HEK293 (cell line): ENCODE data around the gene VWA5B1.

Experiments
- CTCF ChIA-PET: fragments of 350-600 bp; formaldehyde crosslinking; extraction: SDS; loops from one replicate; lab custom pipeline; 2021; ENCODE audit warnings: antibody characterized with exemption; lab: Yijun Ruan, JAX
- POLR2A ChIA-PET: fragments of 300-600 bp; formaldehyde crosslinking; extraction: SDS; loops from one replicate; lab custom pipeline; 2020; ENCODE audit warnings: antibody characterized with exemption, inconsistent platforms; lab: Yijun Ruan, JAX
- H3K27ac ChIP-seq: fragments of 200-500 bp; sonication (Bioruptor generic); 2 replicates; pipeline ENCODE4 v1.5.1; 2014; ENCODE audit warnings: low read depth, low read length, control low read depth, inconsistent platforms; ENCODE audit errors: extremely low read depth
- H3K36me3 ChIP-seq, 2 experiments: fragments of 200-500 bp in 1 of 2; sonication (Bioruptor generic) in 1 of 2; 1 replicate in 1 of 2; 2 replicates in 1 of 2; pipeline ENCODE4 v1.5.1; 2014 to 2017; ENCODE audit warnings: inconsistent platforms in 2 of 2, low read length in 2 of 2; ENCODE audit not compliant: control insufficient read depth in 2 of 2, insufficient read depth in 1 of 2
- H3K4me1 ChIP-seq: fragments of 200-500 bp; sonication (Bioruptor generic); 2 replicates; pipeline ENCODE4 v1.5.1; 2014; ENCODE audit warnings: mild to moderate bottlenecking, low read length, inconsistent platforms; ENCODE audit not compliant: control insufficient read depth, insufficient read depth
- H3K4me3 ChIP-seq: 2 replicates; pipeline ENCODE4 v1.5.1; 2011; ENCODE audit warnings: low read depth, mild to moderate bottlenecking, control low read depth, low read length, moderate library complexity
- H3K9me3 ChIP-seq: fragments of 200-500 bp; sonication (Bioruptor generic); 2 replicates; pipeline ENCODE4 v1.5.1; 2014; ENCODE audit warnings: low read depth, low read length, inconsistent platforms; ENCODE audit not compliant: control insufficient read depth, insufficient read depth
- BCL6B ChIP-seq: fragments of 450-650 bp; formaldehyde crosslinking; IDR thresholded peaks from 2 replicates; pipeline ENCODE4 v1.5.1; 2017; ENCODE audit warnings: missing biosample characterization, missing genetic modification characterization
- EGR2 ChIP-seq: fragments of 450-650 bp; formaldehyde crosslinking; IDR thresholded peaks from 2 replicates; pipeline ENCODE4 v1.5.1; 2016; ENCODE audit warnings: low read depth, missing biosample characterization, missing genetic modification characterization
- INSM2 ChIP-seq: fragments of 450-650 bp; formaldehyde crosslinking; IDR thresholded peaks from 2 replicates; pipeline ENCODE4 v1.5.1; 2016; ENCODE audit warnings: missing biosample characterization, missing genetic modification characterization
- KLF16 ChIP-seq: fragments of 450-650 bp; formaldehyde crosslinking; IDR thresholded peaks from 2 replicates; pipeline ENCODE4 v1.5.1; 2017; ENCODE audit warnings: missing biosample characterization, missing genetic modification characterization
- MZF1 ChIP-seq: fragments of 450-650 bp; formaldehyde crosslinking; IDR thresholded peaks from 2 replicates; pipeline ENCODE4 v1.5.1; 2017; ENCODE audit warnings: missing biosample characterization, missing genetic modification characterization, borderline replicate concordance
- SP2 ChIP-seq: fragments of 450-650 bp; formaldehyde crosslinking; IDR thresholded peaks from 2 replicates; pipeline ENCODE4 v1.5.1; 2016; ENCODE audit warnings: missing biosample characterization, missing genetic modification characterization
- SP3 ChIP-seq: fragments of 450-650 bp; formaldehyde crosslinking; IDR thresholded peaks from 2 replicates; pipeline ENCODE4 v1.5.1; 2016; ENCODE audit warnings: missing biosample characterization, missing genetic modification characterization
- TCF7L2 ChIP-seq: IDR thresholded peaks from 2 replicates; pipeline ENCODE4 v1.6.1; 2011; ENCODE audit warnings: low read depth, mild to moderate bottlenecking, inconsistent platforms, low read length, moderate library complexity, borderline replicate concordance
- ZBTB7A ChIP-seq: fragments of 450-650 bp; formaldehyde crosslinking; IDR thresholded peaks from 2 replicates; pipeline ENCODE4 v1.5.1; 2016; ENCODE audit warnings: low read depth, missing biosample characterization, missing genetic modification characterization
- ZFHX2 ChIP-seq: fragments of 450-650 bp; formaldehyde crosslinking; conservative IDR thresholded peaks from 2 replicates; pipeline ENCODE4 v1.5.1; 2016; ENCODE audit warnings: missing biosample characterization, missing genetic modification characterization
- ZFP69B ChIP-seq: fragments of 450-650 bp; formaldehyde crosslinking; IDR thresholded peaks from 2 replicates; pipeline ENCODE4 v1.5.1; 2016; ENCODE audit warnings: missing biosample characterization, missing genetic modification characterization
- ZNF140 ChIP-seq: fragments of 450-650 bp; formaldehyde crosslinking; IDR thresholded peaks from 2 replicates; pipeline ENCODE4 v1.5.1; 2016; ENCODE audit warnings: missing biosample characterization, missing genetic modification characterization
- ZNF157 ChIP-seq: fragments of 450-650 bp; formaldehyde crosslinking; IDR thresholded peaks from 2 replicates; pipeline ENCODE4 v1.5.1; 2016; ENCODE audit warnings: missing biosample characterization, missing genetic modification characterization
- ZNF18 ChIP-seq: fragments of 450-650 bp; formaldehyde crosslinking; IDR thresholded peaks from 2 replicates; pipeline ENCODE4 v1.5.1; 2016; ENCODE audit warnings: missing biosample characterization, missing genetic modification characterization
- ZNF221 ChIP-seq: fragments of 450-650 bp; formaldehyde crosslinking; IDR thresholded peaks from 2 replicates; pipeline ENCODE4 v1.5.1; 2017; ENCODE audit warnings: missing biosample characterization, missing genetic modification characterization, borderline replicate concordance
- ZNF335 ChIP-seq: fragments of 450-650 bp; formaldehyde crosslinking; conservative IDR thresholded peaks from 2 replicates; pipeline ENCODE4 v1.5.1; 2016; ENCODE audit warnings: missing biosample characterization, missing genetic modification characterization
- ZNF391 ChIP-seq: fragments of 450-650 bp; formaldehyde crosslinking; IDR thresholded peaks from 2 replicates; pipeline ENCODE4 v1.5.1; 2016; ENCODE audit warnings: low read depth, missing biosample characterization, missing genetic modification characterization, borderline replicate concordance
- ZNF423 ChIP-seq: fragments of 450-650 bp; formaldehyde crosslinking; IDR thresholded peaks from 2 replicates; pipeline ENCODE4 v1.5.1; 2016; ENCODE audit warnings: missing biosample characterization, missing genetic modification characterization
- ZNF530 ChIP-seq: fragments of 450-650 bp; formaldehyde crosslinking; IDR thresholded peaks from 2 replicates; pipeline ENCODE4 v1.5.1; 2016; ENCODE audit warnings: low read depth, missing biosample characterization, missing genetic modification characterization
- ZNF544 ChIP-seq: fragments of 450-650 bp; formaldehyde crosslinking; IDR thresholded peaks from 2 replicates; pipeline ENCODE4 v1.5.0; 2017; ENCODE audit warnings: missing biosample characterization, missing genetic modification characterization
- ZNF560 ChIP-seq: fragments of 450-650 bp; formaldehyde crosslinking; IDR thresholded peaks from 2 replicates; pipeline ENCODE4 v1.5.1; 2017; ENCODE audit warnings: missing biosample characterization, missing genetic modification characterization, borderline replicate concordance
- ZNF571 ChIP-seq: fragments of 450-650 bp; formaldehyde crosslinking; IDR thresholded peaks from 2 replicates; pipeline ENCODE4 v1.5.0; 2017; ENCODE audit warnings: missing biosample characterization, missing genetic modification characterization
- ZNF623 ChIP-seq: fragments of 450-650 bp; formaldehyde crosslinking; IDR thresholded peaks from 2 replicates; pipeline ENCODE4 v1.5.1; 2016; ENCODE audit warnings: missing biosample characterization, missing genetic modification characterization
- ZNF624 ChIP-seq: fragments of 450-650 bp; formaldehyde crosslinking; IDR thresholded peaks from 2 replicates; pipeline ENCODE4 v1.5.1; 2017; ENCODE audit warnings: missing biosample characterization, missing genetic modification characterization
- TF ChIP-seq, protein P1 (sequence below): fragments of 450-650 bp; formaldehyde crosslinking; IDR thresholded peaks from 2 replicates; pipeline ENCODE4 v1.5.1; 2016; ENCODE audit warnings: missing biosample characterization, missing genetic modification characterization

VWA5B1 gene

DNA sequence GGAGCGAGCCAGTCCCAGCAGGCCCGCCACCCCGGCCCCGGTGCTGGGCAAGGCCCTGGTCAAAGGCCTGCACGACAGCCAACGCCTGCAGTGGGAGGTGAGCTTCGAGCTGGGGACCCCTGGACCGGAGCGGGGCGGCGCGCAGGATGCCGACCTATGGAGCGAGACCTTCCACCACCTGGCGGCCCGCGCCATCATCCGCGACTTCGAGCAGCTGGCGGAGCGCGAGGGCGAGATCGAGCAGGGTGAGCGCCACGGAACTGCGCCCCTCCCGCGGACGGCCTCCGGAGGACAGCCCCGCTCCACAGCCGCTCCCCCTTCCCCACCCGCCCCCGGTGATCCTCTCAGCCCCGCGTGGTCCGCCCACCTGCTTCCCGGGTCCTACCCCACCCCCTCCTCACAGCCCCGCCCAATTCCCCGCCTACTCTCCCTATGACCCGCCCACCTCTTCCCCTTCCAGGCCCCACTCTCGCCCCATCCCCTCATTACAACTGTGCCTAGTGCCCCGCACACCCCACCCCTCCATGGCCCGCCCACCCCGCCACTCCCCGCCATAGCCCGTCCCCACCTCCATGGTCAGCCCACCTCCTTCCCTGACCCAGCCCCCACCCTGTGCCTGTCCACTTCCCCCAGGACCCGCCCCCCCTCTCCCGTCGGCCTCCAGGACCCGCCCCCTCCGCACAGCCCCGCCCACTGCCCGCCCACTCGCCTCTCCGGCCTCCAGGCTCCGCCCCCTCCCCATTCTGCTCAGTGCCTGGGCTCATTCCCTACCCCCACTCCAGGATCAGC, 52.7 kb downstream of the VWA5B1 start:
- no peaks in the 10 kb centered on the region for H3K36me3 ChIP-seq
- ChIA-PET CTCF (no interaction called here), POLR2A (no interaction called here)
- no peaks in the 10 kb centered on the region for H3K4me1 ChIP-seq
- TF ChIP-seq ZNF423 (tag by site-specific recombination) (no peak), ZNF140 (no peak), ZNF18 (tag by site-specific recombination) (no peak), ZNF391 (tag by site-specific recombination) (no peak), BCL6B (tag by site-specific recombination) (no peak), ZNF221 (no peak), ZNF560 (tag by site-specific recombination) (no peak), ZFP69B (tag by site-specific recombination) (no peak), ZNF544 (tag by site-specific recombination) (no peak), ZNF623 (tag by site-specific recombination) (no peak), SP3 (tag by site-specific recombination) (no peak), TCF7L2 (no peak), ZNF157 (tag by site-specific recombination) (no peak), MZF1 (tag by site-specific recombination) (no peak), ZNF335 (tag by site-specific recombination) (no peak), ZNF624 (tag by site-specific recombination) (no peak), ZNF571 (tag by site-specific recombination) (no peak), KLF16 (tag by site-specific recombination) (no peak)
- TF ChIP-seq, protein P1, sequence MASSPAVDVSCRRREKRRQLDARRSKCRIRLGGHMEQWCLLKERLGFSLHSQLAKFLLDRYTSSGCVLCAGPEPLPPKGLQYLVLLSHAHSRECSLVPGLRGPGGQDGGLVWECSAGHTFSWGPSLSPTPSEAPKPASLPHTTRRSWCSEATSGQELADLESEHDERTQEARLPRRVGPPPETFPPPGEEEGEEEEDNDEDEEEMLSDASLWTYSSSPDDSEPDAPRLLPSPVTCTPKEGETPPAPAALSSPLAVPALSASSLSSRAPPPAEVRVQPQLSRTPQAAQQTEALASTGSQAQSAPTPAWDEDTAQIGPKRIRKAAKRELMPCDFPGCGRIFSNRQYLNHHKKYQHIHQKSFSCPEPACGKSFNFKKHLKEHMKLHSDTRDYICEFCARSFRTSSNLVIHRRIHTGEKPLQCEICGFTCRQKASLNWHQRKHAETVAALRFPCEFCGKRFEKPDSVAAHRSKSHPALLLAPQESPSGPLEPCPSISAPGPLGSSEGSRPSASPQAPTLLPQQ (tag by site-specific recombination), result no peak
- H3K9me3 ChIP-seq, result no peaks in the 10 kb centered on the region
- no peak overlapping the region for H3K27ac ChIP-seq
- no peak overlapping the region for H3K4me3 ChIP-seq

GRCh38 chr1:20343938-20344302, 53.2 kb downstream of the VWA5B1 start:
- CTCF ChIA-PET, result interaction anchor here (1.5 kb wide), 1 partner anchor 18 kb away, joined by 8 read pairs; no protein-coding TSS in a partner anchor

More at GRCh38 chr1:20343938-20344302, 53.2 kb downstream of the VWA5B1 start:
- no peaks in the 10 kb centered on the region for H3K9me3 ChIP-seq
- TF ChIP-seq ZNF530 (tag by site-specific recombination), result no peak
- TF ChIP-seq ZFHX2 (tag by site-specific recombination), result peak; percentile 71
- TF ChIP-seq EGR2 (tag by site-specific recombination), result peak; percentile 71
- 0 out of 2 replicates have a peak, but pooled peaks have one; percentile 3 for TF ChIP-seq SP2 (tag by site-specific recombination)
- TF ChIP-seq ZBTB7A (tag by site-specific recombination), result no peak
- no peak for TF ChIP-seq INSM2 (tag by site-specific recombination)
- H3K4me1 ChIP-seq, result no peaks in the 10 kb centered on the region
- POLR2A ChIA-PET, result no interaction called here
- no peaks in the 10 kb centered on the region for H3K36me3 ChIP-seq
- no peak overlapping the region for H3K27ac ChIP-seq
- no peak overlapping the region for H3K4me3 ChIP-seq
